Measurements from ENCODE around the gene EIF3F. TPM values are rescaled to one million over a fixed set of nuclear protein-coding genes. Genes with fewer than 3 reads are reported as not detected.

Gene EIF3F
- polyA plus RNA-seq, 1 donor from 2014 or later, result 266 TPM

- H3K27me3 ChIP-seq (ENCODE audit: insufficient read depth, low read depth, low read length), result no peaks in the 10 kb centered on the region
- no peaks in the 10 kb centered on the region for H3K79me2 ChIP-seq (replicated peaks; ENCODE audit: insufficient read depth, low read length)
- no peaks in the 10 kb centered on the region for H3K9me2 ChIP-seq (ENCODE audit: insufficient read depth, low read length)
- TF ChIP-seq RAD21 (conservative IDR thresholded peaks at IDR 0.05), result no peak
- TF ChIP-seq MXI1 (conservative IDR thresholded peaks at IDR 0.05; ENCODE audit: poor library complexity, severe bottlenecking), result no peak
- TF ChIP-seq EZH2 (IDR thresholded peaks at IDR 0.05; ENCODE audit: borderline replicate concordance, insufficient read depth, low read length, poor library complexity, severe bottlenecking), result no peak
- no peak overlapping the region for H3K4me2 ChIP-seq (ENCODE audit: low read length)
- no peaks in the 10 kb centered on the region for H3K9me3 ChIP-seq (ENCODE audit: low read length)
- no peak overlapping the region for H3K9ac ChIP-seq (ENCODE audit: low read length)
- H3K4me3 ChIP-seq (ENCODE audit: low read length), result no peak overlapping the region
- H2AFZ ChIP-seq (ENCODE audit: low read depth, low read length), result no peak overlapping the region
- H4K20me1 ChIP-seq (ENCODE audit: insufficient read depth), result no peaks in the 10 kb centered on the region
- no peak overlapping the region for H3K27ac ChIP-seq (ENCODE audit: low read length)
- H3F3A ChIP-seq (ENCODE audit: insufficient read depth, low read length, poor library complexity, severe bottlenecking), result no peaks in the 10 kb centered on the region
- H3K36me3 ChIP-seq (ENCODE audit: insufficient read depth, low read length), result no peaks in the 10 kb centered on the region
These were observed 9.8 kb upstream of the EIF3F start for GRCh38 chr11:7977232-7977917.

GRCh38 chr11:7981619-7982157 lies 5.4 kb upstream of the EIF3F start:
- Histone ChIP-seq H3K9me3 (ENCODE audit: low read length) (no peaks in the 10 kb centered on the region), H3K36me3 (ENCODE audit: insufficient read depth, low read length) (no peaks in the 10 kb centered on the region), H3K4me2 (ENCODE audit: low read length) (no peak overlapping the region), H2AFZ (ENCODE audit: low read depth, low read length) (no peak overlapping the region), H3F3A (ENCODE audit: insufficient read depth, low read length, poor library complexity, severe bottlenecking) (no peaks in the 10 kb centered on the region), H4K20me1 (ENCODE audit: insufficient read depth) (no peaks in the 10 kb centered on the region), H3K27me3 (ENCODE audit: insufficient read depth, low read depth, low read length) (no peaks in the 10 kb centered on the region), H3K9ac (ENCODE audit: low read length) (no peak overlapping the region), H3K4me3 (ENCODE audit: low read length) (no peak overlapping the region), H3K9me2 (ENCODE audit: insufficient read depth, low read length) (no peaks in the 10 kb centered on the region), H3K79me2 (replicated peaks; ENCODE audit: insufficient read depth, low read length) (no peaks in the 10 kb centered on the region), H3K27ac (ENCODE audit: low read length) (no peak overlapping the region)
- no peak for TF ChIP-seq CTCF (IDR thresholded peaks at IDR 0.05; ENCODE audit: poor library complexity, severe bottlenecking)
- TF ChIP-seq RAD21 (conservative IDR thresholded peaks at IDR 0.05), result no peak
- no peak for TF ChIP-seq MXI1 (conservative IDR thresholded peaks at IDR 0.05; ENCODE audit: poor library complexity, severe bottlenecking)
- TF ChIP-seq SMC3 (conservative IDR thresholded peaks at IDR 0.05; ENCODE audit: poor library complexity), result no peak
- no peak for TF ChIP-seq EZH2 (IDR thresholded peaks at IDR 0.05; ENCODE audit: borderline replicate concordance, insufficient read depth, low read length, poor library complexity, severe bottlenecking)
- no peak for TF ChIP-seq TAF1 (IDR thresholded peaks at IDR 0.05; ENCODE audit: low read depth)
- no peak for TF ChIP-seq REST (IDR thresholded peaks at IDR 0.05; ENCODE audit: borderline replicate concordance)
- no peak for TF ChIP-seq EP300 (conservative IDR thresholded peaks at IDR 0.05; ENCODE audit: poor library complexity, severe bottlenecking)
- no peak for TF ChIP-seq POLR2AphosphoS5 (IDR thresholded peaks at IDR 0.05)

Measured in neural cell (in vitro differentiated cells).